ENCODE data around the gene TPT1.
A peak's percentile ranks its signal among the peaks of the same experiment; 100 is the strongest.
"Not testable (repeated sequence)": the region's sequence is repeated elsewhere in the genome, so short reads cannot be mapped to it uniquely, and the experiment has no call there.

TPT1 gene

GRCh38 chr13:45367358-45367757 lies 26.4 kb upstream of the TPT1 start:
- DNase-seq (ENCODE audit: low spot score) = no peak

GRCh38 chr13:45365558-45365885 lies 24.5 kb upstream of the TPT1 start:
- no peak for DNase-seq (ENCODE audit: low spot score)

GRCh38 chr13:45364876-45365557 lies 24.0 kb upstream of the TPT1 start:
- no peak for DNase-seq (ENCODE audit: low spot score)

DNA sequence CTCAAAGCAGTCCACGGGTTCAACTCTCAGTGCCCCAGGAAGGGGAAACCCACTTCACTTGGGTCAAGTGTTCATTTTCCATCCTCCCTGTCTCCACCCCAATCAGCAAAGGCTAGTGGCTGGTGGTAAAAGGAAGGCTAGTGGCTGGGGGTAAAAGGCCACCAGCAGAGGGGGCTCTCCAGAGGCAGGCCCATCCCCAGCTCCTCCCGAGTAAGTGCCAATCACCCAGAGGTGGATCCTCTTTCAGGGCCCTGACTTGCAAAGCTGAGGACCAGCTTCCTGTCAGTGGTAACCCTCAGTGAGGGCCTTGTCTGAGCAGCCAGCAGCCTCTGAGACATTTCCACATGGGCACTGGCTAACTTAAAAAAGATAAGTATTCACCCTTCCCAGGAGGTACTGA lies 22.0 kb upstream of the TPT1 start:
- DNase-seq (ENCODE audit: low spot score) = peak; percentile 17

- DNase-seq (ENCODE audit: low spot score) = no peak
Measured at GRCh38 chr13:45361596-45362206, 20.7 kb upstream of the TPT1 start.

- DNase-seq (ENCODE audit: low spot score) = no peak
Measured at GRCh38 chr13:45356966-45357672, 16.1 kb upstream of the TPT1 start.

DNA sequence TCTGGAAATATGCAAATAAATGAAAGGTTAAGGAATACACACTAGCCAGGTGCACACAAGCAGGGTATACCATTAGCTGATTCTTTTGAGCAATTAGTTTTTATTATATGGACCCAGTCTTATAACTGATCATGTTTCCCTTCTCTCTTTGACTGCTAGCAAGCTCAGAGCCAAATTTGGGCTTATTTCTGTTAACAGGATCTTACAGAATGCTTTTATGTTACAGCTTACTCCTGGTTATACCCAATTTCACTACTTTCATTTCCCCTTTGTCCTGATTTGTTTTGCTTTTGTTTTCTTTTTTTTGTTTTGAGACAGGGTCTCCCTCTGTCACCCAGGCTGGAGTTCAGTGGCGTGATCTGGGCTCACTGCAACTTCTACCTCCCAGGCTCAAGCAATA lies 12.9 kb upstream of the TPT1 start:
- no peak for DNase-seq (ENCODE audit: low spot score)

DNA sequence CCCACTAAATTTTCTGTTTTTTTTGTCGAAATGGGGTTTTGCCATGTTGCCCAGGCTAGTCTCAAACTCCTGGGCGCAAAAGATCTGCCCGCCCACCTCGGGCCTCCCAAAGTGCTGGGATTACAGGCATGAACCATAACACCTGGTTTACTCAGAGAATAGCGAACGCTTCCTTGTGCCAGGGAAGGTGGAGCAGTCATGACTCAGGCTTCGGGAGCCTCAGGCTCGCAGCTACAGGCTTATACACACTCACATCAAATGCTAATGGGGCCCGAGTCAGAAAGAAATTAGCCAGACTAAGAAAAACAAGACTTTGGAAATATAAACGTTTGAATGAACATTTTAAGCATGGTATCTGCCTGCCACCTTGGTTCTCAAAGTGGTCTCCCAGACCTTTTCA lies 11.0 kb upstream of the TPT1 start:
- no peak for DNase-seq (ENCODE audit: low spot score)

DNA sequence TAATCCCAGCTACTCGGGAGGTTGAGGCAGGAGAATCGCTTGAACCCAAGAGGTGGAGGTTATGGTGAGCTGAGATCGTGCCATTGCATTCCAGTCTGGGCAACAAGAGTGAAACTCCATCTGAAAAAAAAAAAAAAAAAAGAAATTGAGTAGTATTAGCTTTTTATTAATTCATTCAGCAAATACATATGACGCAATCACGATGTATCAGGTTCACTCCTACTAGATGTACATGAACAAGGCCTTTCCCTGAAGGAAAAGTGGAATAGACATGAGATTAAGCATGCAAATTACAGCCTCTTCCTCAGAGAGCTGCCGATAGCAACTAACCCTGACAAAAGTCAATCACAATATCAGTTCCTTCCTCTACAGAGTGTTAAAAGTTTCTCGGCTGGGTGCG lies 9.2 kb upstream of the TPT1 start:
- no peak for DNase-seq (ENCODE audit: low spot score)

DNA sequence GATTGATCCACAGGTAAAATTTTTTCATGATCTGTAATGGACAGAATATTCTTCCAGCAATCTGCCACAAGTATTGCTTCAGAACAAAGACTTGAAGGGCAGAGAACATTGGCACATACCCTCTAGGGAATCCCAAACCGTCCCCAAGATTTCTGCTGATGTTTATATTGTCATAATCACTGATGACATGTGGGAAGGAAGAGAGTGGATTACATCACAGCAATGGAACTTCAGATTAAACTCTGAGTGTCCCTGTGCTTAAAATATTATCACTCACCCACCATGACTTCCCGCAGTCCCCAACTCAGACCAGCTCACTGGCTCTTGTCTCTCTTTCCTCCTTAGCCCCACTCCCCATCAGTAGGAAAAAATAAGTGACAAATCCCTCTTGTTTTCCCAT lies 8.5 kb upstream of the TPT1 start:
- no peak for DNase-seq (ENCODE audit: low spot score)

- DNase-seq (ENCODE audit: low spot score) = not testable (repeated sequence)
Measured at GRCh38 chr13:45344064-45344463, 3.1 kb upstream of the TPT1 start.

DNA sequence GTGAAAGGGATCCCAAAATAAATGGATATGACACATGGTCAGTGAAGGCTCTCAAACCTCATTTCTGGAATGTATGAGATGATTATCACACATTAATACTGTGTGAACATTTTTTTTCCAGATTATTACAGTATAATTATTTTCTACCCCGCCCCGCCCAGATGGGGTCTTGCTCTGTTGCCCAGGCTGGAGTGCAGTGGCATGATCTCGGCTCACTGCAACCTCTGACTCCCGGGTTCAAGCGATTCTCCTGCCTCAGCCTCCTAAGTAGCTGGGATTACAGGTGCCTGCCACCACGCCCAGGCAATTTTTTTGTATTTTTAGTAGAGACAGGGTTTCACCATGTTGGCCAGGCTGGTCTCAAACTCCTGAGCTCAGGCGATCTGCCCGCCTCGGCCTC lies 2.1 kb upstream of the TPT1 start:
- not testable (repeated sequence) for DNase-seq (ENCODE audit: low spot score)

DNA sequence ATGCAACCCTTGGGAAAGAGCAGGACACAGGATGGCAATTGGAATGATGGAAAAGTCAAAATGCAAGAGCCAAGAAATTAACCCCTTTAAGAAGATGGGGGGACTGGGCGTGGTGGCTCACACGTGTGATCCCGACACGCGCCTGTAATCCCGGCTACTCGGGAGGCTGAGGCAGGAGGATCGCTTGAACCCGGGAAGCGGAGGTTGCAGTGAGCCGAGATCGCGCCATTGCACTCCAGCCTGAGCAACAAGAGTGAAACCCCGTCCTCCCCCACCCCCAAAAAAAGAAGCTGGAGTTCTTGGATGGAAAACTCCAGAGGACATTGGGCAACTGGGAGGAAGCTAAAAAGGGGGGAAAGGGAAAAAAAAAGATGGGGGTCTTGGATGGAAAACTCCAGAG lies 1.7 kb upstream of the TPT1 start:
- not testable (repeated sequence) for DNase-seq (ENCODE audit: low spot score)

- DNase-seq (ENCODE audit: low spot score) = peak; percentile 13
Measured at GRCh38 chr13:45341799-45342500, 967 bp upstream of the TPT1 start.

DNA sequence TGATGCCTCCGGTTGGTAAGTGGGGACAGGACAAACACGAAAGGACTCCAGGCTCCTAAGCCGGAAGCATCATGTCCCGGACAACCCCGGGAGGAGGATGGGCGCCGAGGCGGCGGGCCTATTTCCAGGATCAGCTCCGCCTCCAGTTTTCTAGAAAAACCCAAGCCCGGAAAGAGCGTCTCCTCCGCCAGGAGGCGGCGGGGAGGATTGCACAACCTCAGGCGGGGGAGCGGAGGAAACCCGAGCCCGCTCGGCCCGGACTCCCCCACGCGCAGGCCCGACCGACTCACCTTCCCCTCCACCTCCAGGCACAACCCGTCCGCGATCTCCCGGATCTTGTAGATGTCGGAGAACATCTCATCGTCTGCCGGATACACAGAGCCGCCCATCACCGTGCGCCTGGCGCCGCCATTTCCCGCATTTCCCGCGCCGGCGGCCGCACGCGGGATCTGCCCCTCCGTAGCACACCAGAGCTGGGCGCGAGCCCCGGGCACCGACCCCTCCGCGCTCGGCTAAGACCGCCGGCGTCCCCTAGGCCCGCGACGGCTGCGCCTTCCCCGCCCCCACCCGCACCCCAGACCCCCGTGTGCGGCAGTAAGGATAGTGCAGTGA lies 455 bp downstream of the TPT1 start:
- peak; percentile 52 for DNase-seq (ENCODE audit: low spot score)

DNA sequence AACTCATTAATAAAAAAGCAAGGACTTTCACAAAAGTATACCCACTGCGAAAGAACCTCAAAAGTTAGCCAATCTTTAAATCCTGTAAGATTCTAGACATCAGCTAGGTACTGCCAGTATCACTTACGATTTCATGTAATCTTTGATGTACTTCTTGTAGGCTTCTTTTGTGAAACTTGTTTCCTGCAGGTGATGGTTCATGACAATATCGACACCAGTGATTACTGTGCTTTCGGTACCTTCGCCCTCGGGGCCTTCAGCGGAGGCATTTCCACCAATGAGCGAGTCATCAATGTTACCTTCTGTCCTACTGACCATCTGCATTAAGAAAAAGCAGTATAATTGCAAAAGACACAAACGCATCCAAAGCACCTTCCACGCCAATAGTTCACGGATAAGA lies 1.1 kb downstream of the TPT1 start:
- no peak for DNase-seq (ENCODE audit: low spot score)

DNA sequence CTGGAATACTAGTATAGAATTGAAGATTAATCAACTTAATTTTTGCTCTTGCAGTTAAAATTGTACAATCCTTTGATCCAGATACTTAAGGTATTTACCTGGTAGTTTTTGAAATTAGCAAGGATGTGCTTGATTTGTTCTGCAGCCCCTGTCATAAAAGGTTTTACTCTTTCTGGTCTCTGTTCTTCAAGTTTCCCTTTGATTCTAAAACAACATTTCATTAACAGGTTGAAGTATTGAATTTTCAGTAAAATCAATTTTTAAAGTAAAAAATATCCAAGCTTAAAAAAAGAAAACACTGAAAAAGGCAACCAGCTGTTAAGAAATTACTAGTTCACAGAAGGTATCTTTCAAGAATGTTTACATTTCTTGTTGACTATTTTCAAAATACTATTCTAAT lies 1.6 kb downstream of the TPT1 start:
- no peak for DNase-seq (ENCODE audit: low spot score)

- no peak for DNase-seq (ENCODE audit: low spot score)
Measured at GRCh38 chr13:45337803-45338202, 3.2 kb downstream of the TPT1 start.

- no peak for DNase-seq (ENCODE audit: low spot score)
Measured at GRCh38 chr13:45337395-45337794, 3.6 kb downstream of the TPT1 start.

DNA sequence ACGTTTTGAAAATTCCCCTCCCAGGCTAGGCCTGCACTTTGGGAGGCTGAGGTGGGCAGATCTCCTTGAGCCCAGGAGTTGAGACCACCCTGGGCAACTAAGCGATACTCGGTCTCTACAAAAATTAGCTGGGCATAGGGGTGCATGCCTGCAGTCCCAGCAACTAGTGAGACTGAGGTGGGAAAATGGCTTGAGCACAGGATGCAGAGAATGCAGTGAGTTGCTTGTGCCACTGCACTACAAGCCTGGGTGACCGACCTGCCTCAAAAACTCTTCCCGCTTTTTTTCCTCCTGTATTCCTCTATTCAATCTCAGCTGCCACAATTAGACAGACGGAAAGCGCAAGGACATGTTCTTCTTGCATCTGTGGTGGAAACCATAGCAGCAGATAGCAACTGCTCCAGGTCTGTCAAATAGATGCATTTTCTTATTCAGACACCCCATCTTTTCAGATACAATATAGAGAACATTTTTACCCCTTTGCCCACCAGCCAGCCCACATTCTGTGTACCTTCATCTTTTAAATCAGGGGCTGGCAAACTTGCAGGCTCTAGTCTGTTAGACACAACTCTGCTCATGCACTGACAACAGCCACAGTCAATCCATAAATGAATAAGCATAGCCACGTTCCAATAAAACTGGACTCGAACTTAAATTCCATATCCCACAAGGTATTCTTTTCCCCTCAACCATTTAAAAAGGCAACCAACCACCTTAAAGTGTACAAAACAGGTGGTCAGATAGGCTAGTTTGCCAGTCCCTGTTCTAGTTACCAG lies 4.8 kb downstream of the TPT1 start:
- no peak for DNase-seq (ENCODE audit: low spot score)

- no peak for DNase-seq (ENCODE audit: low spot score)
Measured at GRCh38 chr13:45335397-45336024, 5.5 kb downstream of the TPT1 start.

Measured in HuH-7 (cell line).